Suprapubic skin (tissue), 4 donors: Measurements from ENCODE around the gene LRRC47. TPM values are rescaled to one million over a fixed set of nuclear protein-coding genes. Genes with fewer than 3 reads are reported as not detected.
"Not testable (repeated sequence)": the region's sequence is repeated elsewhere in the genome, so short reads cannot be mapped to it uniquely, and the experiment has no call there.

Source experiments
- DNase-seq, 2 donors: peaks; one replicate each; pipeline ENCODE4 v3.0.0-alpha.2; 2019; ENCODE audit warnings: low spot score in 2 of 2
- H3K27ac ChIP-seq: fragments of 200-600 bp; sonication (generic); one replicate; pipeline ENCODE4 v1.5.1; 2019
- H3K27me3 ChIP-seq: fragments of 200-600 bp; sonication (generic); one replicate; pipeline ENCODE4 v1.5.1; 2019
- H3K36me3 ChIP-seq: fragments of 200-600 bp; sonication (generic); one replicate; pipeline ENCODE4 v1.5.1; 2019
- H3K4me1 ChIP-seq: fragments of 200-600 bp; sonication (generic); one replicate; pipeline ENCODE4 v1.5.1; 2019
- H3K4me3 ChIP-seq: fragments of 200-600 bp; sonication (generic); one replicate; pipeline ENCODE4 v1.5.1; 2019; ENCODE audit warnings: mild to moderate bottlenecking
- H3K9me3 ChIP-seq: fragments of 200-600 bp; sonication (generic); one replicate; pipeline ENCODE4 v1.5.1; 2019
- EP300 ChIP-seq: sonication (generic); formaldehyde crosslinking; IDR thresholded peaks from one replicate; pipeline ENCODE4 v1.6.1; 2017; ENCODE audit warnings: antibody characterized with exemption
- POLR2A ChIP-seq, 2 donors: fragments of 450-650 bp; IDR thresholded peaks; one replicate each; pipeline ENCODE4 v1.6.1; 2017; ENCODE audit warnings: antibody characterized with exemption in 2 of 2, mild to moderate bottlenecking in 2 of 2, moderate library complexity in 2 of 2
- POLR2AphosphoS5 ChIP-seq, 3 donors: sonication (generic); formaldehyde crosslinking; IDR thresholded peaks; one replicate each; pipeline ENCODE4 v1.6.1; 2017; ENCODE audit warnings: antibody characterized with exemption in 3 of 3
- WGBS: methylation state at CpG from one replicate; pipeline ENCODE4 v1.1.5; 2018; 5-methylcytosine and 5-hydroxymethylcytosine counted together
- total RNA-seq, 4 donors: library from RNA; depleted of rRNA; stranded (reverse); fragments of >200 nt; gene quantifications; one replicate each; pipeline ENCODE4 v1.1.0, GENCODE V29; 2016
- TF ChIP-seq, protein P1 (sequence below), 2 donors: fragments of 200-600 bp in 1 of 2; fragments of 450-650 bp in 1 of 2; sonication (generic) in 1 of 2; IDR thresholded peaks; one replicate each; pipeline ENCODE4 v1.5.1; 2016 to 2019; ENCODE audit warnings: antibody characterized with exemption in 2 of 2, mild to moderate bottlenecking in 1 of 2, moderate library complexity in 1 of 2

LRRC47 gene
- total RNA-seq, 4 donors from 2014 or later, result 36.4 to 53.0 (median 41.4) TPM

- no peak for DNase-seq
- peaks cover 9% of the 10 kb centered on the region for H3K36me3 ChIP-seq
- 68% methylated on average over 7 of the region's 7 CpGs for WGBS
- no peaks in the 10 kb centered on the region for H3K27me3 ChIP-seq
- TF ChIP-seq POLR2AphosphoS5 (IDR thresholded peaks at IDR 0.05) (no peak), EP300 (no peak), POLR2A (IDR thresholded peaks at IDR 0.05) (no peak)
- no peaks in the 10 kb centered on the region for H3K4me1 ChIP-seq
- no peak overlapping the region for H3K4me3 ChIP-seq
- H3K9me3 ChIP-seq, result no peaks in the 10 kb centered on the region
- no peak overlapping the region for H3K27ac ChIP-seq
These were observed 13.4 kb upstream of the LRRC47 start for GRCh38 chr1:3809680-3810079.

DNA sequence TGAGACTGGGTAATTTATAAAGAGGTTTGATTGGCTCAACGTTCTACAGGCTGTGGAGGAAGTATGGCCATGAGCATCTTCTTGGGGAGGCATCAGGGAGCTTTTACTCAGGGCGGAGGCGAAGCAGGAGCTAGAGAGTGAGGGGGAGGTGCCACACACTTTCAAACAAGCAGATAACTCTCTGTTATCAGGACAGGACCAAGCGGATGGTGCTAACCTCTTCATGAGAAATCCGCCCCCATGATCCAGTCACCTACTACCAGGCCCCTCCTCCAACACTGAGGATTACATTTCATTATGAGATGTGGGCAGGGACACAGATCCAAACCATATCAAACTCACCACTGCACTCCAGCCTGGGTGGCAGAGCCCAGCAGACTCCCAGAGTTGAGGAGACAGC is 11.5 kb upstream of the LRRC47 start:
- Histone ChIP-seq H3K27me3 (peaks cover 11% of the 10 kb centered on the region), H3K4me1 (no peaks in the 10 kb centered on the region), H3K27ac (no peak overlapping the region), H3K9me3 (no peaks in the 10 kb centered on the region), H3K4me3 (no peak overlapping the region), H3K36me3 (no peaks in the 10 kb centered on the region)
- no peak for TF ChIP-seq EP300
- TF ChIP-seq, protein P1, sequence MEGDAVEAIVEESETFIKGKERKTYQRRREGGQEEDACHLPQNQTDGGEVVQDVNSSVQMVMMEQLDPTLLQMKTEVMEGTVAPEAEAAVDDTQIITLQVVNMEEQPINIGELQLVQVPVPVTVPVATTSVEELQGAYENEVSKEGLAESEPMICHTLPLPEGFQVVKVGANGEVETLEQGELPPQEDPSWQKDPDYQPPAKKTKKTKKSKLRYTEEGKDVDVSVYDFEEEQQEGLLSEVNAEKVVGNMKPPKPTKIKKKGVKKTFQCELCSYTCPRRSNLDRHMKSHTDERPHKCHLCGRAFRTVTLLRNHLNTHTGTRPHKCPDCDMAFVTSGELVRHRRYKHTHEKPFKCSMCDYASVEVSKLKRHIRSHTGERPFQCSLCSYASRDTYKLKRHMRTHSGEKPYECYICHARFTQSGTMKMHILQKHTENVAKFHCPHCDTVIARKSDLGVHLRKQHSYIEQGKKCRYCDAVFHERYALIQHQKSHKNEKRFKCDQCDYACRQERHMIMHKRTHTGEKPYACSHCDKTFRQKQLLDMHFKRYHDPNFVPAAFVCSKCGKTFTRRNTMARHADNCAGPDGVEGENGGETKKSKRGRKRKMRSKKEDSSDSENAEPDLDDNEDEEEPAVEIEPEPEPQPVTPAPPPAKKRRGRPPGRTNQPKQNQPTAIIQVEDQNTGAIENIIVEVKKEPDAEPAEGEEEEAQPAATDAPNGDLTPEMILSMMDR (IDR thresholded peaks at IDR 0.05), result no peak
- TF ChIP-seq POLR2AphosphoS5 (IDR thresholded peaks at IDR 0.05), result no peak
- no peak for TF ChIP-seq POLR2A (IDR thresholded peaks at IDR 0.05)
- 83% methylated on average over 5 of the region's 5 CpGs for WGBS
- DNase-seq, result no peak

GRCh38 chr1:3805038-3805437 is 8.7 kb upstream of the LRRC47 start:
- DNase-seq, result no peak
- Histone ChIP-seq H3K27ac (no peak overlapping the region), H3K4me3 (no peak overlapping the region), H3K9me3 (no peaks in the 10 kb centered on the region), H3K36me3 (no peaks in the 10 kb centered on the region), H3K4me1 (no peaks in the 10 kb centered on the region), H3K27me3 (peaks cover 11% of the 10 kb centered on the region)
- WGBS, result 76% methylated on average over 11 of the region's 11 CpGs
- TF ChIP-seq EP300, result no peak
- TF ChIP-seq POLR2A (IDR thresholded peaks at IDR 0.05), result no peak
- TF ChIP-seq, protein P1 (IDR thresholded peaks at IDR 0.05), result no peak
- no peak for TF ChIP-seq POLR2AphosphoS5 (IDR thresholded peaks at IDR 0.05)

DNA sequence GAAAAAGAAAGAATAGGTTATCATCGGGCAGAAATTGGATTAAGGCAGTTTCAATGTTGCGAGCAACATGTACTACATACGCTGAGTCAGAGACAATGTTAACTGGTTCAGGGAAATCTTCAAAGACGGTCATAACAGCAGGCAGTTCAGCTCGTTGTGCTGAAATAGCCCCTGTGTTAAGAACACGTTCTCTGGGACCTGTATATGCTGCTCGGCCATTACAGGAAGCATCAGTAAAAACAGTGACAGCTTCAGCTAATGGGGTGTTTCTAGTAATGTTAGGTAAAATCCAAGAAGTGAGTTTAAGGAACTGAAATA is 8.3 kb upstream of the LRRC47 start:
- not testable (repeated sequence) for H3K36me3 ChIP-seq, DNase-seq, H3K4me1 ChIP-seq, H3K4me3 ChIP-seq, H3K9me3 ChIP-seq, H3K27ac ChIP-seq
- peaks cover 14% of the 10 kb centered on the region for H3K27me3 ChIP-seq
- 46% methylated on average over 7 of the region's 7 CpGs for WGBS

- WGBS, result 62% methylated on average over 19 of the region's 19 CpGs
- peaks cover 16% of the 10 kb centered on the region for H3K27me3 ChIP-seq
- no peaks in the 10 kb centered on the region for H3K36me3 ChIP-seq
- no peak for DNase-seq
- no peaks in the 10 kb centered on the region for H3K4me1 ChIP-seq
- no peaks in the 10 kb centered on the region for H3K9me3 ChIP-seq
- no peak overlapping the region for H3K27ac ChIP-seq
- TF ChIP-seq POLR2AphosphoS5 (IDR thresholded peaks at IDR 0.05), result no peak
- no peak for TF ChIP-seq POLR2A (IDR thresholded peaks at IDR 0.05)
- no peak for TF ChIP-seq EP300
- H3K4me3 ChIP-seq, result no peak overlapping the region
These were observed 7.8 kb upstream of the LRRC47 start for GRCh38 chr1:3803905-3804626.

- not testable (repeated sequence) for H3K36me3 ChIP-seq, H3K27ac ChIP-seq, H3K4me1 ChIP-seq, H3K4me3 ChIP-seq, DNase-seq, H3K9me3 ChIP-seq
- 89% methylated on average over 3 of the region's 3 CpGs for WGBS
- peaks cover 16% of the 10 kb centered on the region for H3K27me3 ChIP-seq
These were observed 4.5 kb upstream of the LRRC47 start for GRCh38 chr1:3800795-3801194.

DNA sequence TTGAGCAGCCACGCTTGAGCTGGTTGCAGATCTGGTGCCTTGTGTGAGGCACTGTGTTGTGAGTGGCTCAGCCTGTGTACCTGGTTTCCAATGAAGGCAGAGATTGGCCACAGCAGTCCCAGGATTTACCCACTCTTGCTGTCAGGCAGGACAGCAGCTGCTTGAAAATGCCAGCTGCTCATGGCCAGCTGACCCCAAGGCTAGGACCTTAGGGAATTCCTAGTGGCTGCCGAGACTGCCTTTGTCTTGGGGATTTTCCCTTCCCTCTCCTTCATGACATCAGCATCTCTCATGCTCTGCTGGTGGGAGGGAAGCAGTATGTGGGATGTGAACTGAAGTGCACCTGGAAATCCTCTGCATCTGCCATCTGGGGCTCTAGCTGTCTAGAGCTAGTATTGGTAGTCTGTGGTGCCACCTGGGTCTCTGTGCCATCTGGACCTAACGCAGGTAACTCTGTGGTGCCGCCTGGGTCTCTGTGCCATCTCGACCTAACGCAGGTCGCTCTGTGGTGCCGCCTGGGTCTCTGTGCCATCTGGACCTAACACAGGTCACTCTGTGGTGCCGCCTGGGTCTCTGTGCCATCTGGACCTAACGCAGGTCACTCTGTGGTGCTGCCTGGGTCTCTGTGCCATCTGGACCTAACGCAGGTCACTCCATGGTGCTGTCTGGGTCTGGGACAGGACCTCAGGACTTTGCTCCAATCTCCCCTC is 3.8 kb upstream of the LRRC47 start:
- H3K4me3 ChIP-seq, result no peak overlapping the region

More for the DNA sequence above, 3.8 kb upstream of the LRRC47 start:
- no peaks in the 10 kb centered on the region for H3K9me3 ChIP-seq
- no peak for DNase-seq
- peaks cover 16% of the 10 kb centered on the region for H3K27me3 ChIP-seq
- H3K4me1 ChIP-seq, result peaks cover 12% of the 10 kb centered on the region
- WGBS, result 83% methylated on average over 11 of the region's 11 CpGs
- H3K27ac ChIP-seq, result no peak overlapping the region
- no peaks in the 10 kb centered on the region for H3K36me3 ChIP-seq
- TF ChIP-seq EP300 (no peak), POLR2AphosphoS5 (IDR thresholded peaks at IDR 0.05) (no peak), POLR2A (IDR thresholded peaks at IDR 0.05) (no peak)
- TF ChIP-seq, protein P1 (IDR thresholded peaks at IDR 0.05), result no peak
